Epithelial cell of esophagus (primary cell): Measurements from ENCODE around the gene DCTPP1.
"Not testable (repeated sequence)": the region's sequence is repeated elsewhere in the genome, so short reads cannot be mapped to it uniquely, and the experiment has no call there.

ENCODE experiments used
- DNase-seq: peaks from one replicate; pipeline ENCODE4 v3.0.0; 2010; ENCODE audit warnings: low read depth
- H3K4me3 ChIP-seq: 2 replicates; pipeline ENCODE4 v1.5.1; 2011; ENCODE audit warnings: mild to moderate bottlenecking, low read length, control low read depth
- TF ChIP-seq, protein P1 (sequence below): IDR thresholded peaks from 2 replicates; pipeline ENCODE4 v1.5.1; 2011; ENCODE audit warnings: low read depth, mild to moderate bottlenecking, low read length, control low read depth, inconsistent platforms; ENCODE audit not compliant: insufficient read depth; ENCODE audit errors: missing control alignments

The DCTPP1 gene

DNA sequence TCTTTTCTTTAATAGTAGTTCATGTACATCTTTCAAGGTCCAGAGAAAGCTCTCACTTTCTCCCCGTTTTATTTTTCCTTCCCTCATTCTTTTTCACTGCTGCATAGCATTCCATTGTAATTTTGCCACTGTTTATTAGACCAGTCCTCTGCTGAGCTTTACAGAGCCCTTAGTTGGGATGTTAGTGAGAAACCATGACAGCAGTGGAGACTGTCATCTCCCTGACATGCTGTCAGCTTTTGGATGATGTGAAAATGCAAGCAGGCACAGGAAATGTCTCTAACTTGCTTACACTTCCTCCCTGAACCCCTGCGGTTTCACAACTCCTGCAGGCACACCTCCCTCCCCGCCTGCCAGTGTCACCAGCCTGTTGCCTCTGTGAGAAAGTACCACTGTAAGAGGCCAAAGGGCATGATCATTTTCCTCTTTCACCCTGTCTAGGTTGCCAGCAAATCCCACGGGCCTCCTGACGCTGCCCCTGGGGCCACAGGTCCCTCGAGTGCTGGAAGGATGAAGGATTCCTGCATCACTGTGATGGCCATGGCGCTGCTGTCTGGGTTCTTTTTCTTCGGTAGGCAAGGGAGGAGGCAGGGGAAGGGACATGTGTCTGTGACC is 42.6 kb upstream of the DCTPP1 start, which contains the start of gene ITGAL:
TSS of gene ITGAL (plus strand) at position 415 of the 615 bp plus-strand sequence. CDS start at position 511, 96 bp downstream.
- TF ChIP-seq, protein P1, sequence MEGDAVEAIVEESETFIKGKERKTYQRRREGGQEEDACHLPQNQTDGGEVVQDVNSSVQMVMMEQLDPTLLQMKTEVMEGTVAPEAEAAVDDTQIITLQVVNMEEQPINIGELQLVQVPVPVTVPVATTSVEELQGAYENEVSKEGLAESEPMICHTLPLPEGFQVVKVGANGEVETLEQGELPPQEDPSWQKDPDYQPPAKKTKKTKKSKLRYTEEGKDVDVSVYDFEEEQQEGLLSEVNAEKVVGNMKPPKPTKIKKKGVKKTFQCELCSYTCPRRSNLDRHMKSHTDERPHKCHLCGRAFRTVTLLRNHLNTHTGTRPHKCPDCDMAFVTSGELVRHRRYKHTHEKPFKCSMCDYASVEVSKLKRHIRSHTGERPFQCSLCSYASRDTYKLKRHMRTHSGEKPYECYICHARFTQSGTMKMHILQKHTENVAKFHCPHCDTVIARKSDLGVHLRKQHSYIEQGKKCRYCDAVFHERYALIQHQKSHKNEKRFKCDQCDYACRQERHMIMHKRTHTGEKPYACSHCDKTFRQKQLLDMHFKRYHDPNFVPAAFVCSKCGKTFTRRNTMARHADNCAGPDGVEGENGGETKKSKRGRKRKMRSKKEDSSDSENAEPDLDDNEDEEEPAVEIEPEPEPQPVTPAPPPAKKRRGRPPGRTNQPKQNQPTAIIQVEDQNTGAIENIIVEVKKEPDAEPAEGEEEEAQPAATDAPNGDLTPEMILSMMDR = no peak
- DNase-seq = peak; percentile 15
- no peak within 1 kb of the TSS for H3K4me3 ChIP-seq

GRCh38 chr16:30470632-30470995 is 40.8 kb upstream of the DCTPP1 start:
- no peak for DNase-seq
- TF ChIP-seq, protein P1 = no peak
- H3K4me3 ChIP-seq = no peak overlapping the region

GRCh38 chr16:30470170-30470512 is 40.3 kb upstream of the DCTPP1 start:
- DNase-seq = no peak
- H3K4me3 ChIP-seq = no peak overlapping the region
- TF ChIP-seq, protein P1 = no peak

DNA sequence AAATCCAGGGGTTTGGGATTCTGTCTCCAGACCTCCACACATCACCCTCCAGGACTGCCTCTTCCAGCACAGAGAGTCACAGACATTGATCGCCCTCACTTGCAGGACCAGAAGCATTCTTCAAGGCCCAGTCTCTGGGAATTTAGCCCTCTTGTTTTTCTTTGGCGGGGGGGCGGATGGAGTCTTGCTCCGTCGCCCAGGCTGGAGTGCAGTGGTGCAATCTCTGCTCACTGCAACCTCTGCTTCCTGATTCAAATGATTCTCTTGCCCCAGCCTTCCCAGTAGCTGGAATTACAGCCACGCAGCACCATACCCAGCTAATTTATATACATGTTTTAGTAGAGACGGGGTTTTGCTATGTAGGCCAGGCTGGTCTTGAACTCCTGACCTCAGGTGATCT is 34.2 kb upstream of the DCTPP1 start:
- DNase-seq = no peak
- H3K4me3 ChIP-seq = no peak overlapping the region
- TF ChIP-seq, protein P1 = no peak

DNA sequence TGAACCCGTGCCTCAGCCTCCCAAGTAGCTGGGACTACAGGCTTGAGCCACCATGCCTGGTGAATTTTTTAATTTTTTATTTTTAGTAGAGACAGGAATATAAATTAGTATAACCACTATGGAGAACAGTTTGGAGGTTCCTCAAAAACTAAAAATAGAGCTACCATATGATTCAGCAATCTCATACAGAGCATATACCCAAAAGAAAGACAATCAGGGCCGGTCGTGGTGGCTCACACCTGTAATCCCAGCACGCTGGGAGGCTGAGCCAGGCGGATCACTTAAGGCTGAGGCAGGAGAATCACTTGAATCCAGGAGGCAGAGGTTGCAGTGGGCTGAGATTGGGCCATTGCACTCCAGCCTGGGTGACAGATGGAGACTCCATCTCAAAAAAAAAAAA is 31.6 kb upstream of the DCTPP1 start:
- DNase-seq, H3K4me3 ChIP-seq: not testable (repeated sequence)

DNA sequence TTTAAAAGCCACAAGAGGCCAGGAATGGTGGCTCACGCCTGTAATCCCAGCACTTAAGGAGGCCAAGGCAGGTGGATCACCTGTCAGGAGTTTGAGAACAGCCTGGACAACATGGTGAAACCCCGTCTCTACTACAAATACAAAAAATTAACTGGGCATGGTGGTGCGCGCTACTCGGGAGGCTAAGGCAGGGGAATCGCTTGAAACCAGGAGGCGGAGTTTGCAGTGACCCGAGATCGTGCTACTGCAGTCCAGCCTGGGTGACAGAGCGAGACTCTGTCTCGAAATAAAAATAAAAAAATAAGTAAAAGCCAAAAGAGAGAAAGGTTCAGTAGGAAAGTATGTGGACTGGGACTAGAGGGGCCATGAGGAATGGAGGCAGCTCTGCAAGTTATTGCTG is 29.6 kb upstream of the DCTPP1 start:
- TF ChIP-seq, protein P1 = no peak
- DNase-seq = no peak
- no peak overlapping the region for H3K4me3 ChIP-seq

DNA sequence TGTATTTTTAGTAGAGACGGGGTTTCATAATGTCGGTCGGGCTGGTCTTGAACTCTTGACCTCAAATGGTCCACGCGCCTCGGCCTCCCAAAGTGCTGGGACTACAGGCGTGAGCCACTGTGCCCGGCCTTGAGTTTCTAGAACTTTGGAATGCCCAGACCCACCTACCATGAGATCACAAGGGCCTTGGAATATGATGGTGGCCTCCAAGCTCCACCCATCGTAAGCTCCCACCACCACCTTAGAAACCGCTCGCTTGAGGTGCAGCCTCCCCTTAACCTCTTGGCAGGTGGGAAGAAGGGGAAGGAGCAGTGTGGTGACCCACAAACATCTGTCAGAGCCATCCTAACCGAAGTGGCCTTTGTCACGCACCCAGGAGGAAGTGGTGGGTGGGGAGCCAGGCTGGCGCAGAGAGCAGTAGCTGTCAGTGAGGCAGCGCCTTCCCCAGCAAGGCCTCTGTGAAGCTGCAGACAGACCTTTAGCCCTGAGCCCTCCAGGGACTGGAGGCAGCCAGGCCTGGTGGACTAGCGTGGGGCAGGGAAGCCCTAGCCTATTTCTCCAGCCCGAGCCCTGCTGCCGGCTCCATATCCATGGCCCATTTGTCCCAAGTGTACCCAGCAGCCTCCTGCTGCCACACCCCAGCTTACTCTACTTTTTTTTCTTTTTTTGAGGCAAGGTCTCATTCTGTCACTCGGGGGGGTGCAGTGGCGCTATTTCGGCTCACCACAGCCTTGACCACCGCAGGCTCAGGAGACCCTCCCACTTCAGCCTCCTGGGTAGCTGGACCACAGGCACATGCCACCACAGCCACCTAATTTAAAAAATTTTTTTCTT is 28.9 kb upstream of the DCTPP1 start:
- TF ChIP-seq, protein P1 = no peak
- no peak for DNase-seq
- H3K4me3 ChIP-seq = no peak overlapping the region
